Activated T-cell treated with anti-CD3 and anti-CD28 coated beads, Interleukin-2, amount 50 U/mL, for 48 hours (primary cell): ENCODE data around the gene IPO9.

Source experiments
- DNase-seq, 2 experiments: peaks; one replicate each; pipeline ENCODE4 v3.0.0-alpha.2; 2020

IPO9 gene

GRCh38 chr1:201907621-201908020 lies 78.7 kb downstream of the IPO9 start:
- no peak for DNase-seq

DNA sequence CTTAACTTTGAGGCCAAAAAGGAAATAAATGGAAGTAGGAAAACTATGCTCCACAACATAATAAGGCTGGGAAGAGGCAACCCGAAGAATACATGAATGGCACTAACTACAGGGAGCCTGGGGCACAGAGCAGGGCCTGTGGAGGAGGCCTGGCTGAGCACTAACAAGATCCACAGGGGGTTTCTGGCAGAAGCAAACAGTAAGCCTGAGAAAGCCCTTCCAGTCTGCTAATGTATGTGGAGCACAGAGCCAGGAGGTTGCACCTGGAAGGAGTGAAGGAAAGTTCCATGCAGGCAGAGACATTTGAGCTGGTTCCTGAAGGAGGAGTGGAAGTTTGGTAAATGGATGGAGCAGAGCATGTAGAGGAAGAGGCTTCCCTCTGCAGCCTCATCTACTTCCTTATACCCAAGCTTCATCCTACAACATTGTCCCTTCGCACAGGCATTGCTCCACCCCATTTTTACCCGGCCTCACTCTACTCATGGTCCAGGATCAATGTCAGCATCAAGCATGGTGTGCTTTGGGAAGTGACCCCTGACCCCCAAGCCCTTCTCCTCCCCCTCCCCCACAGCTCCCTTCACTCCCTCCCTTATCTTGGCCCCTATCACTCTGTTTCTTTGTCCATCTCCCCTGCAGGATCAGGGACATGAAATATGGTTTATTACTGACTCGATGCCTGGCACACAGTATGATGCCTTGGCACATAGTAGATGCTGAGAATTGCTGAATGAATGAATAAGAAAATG lies 83.0 kb downstream of the IPO9 start:
- no peak for DNase-seq

- DNase-seq = no peak
Observed at GRCh38 chr1:201912832-201913231, 83.9 kb downstream of the IPO9 start.

- no peak for DNase-seq
Observed at GRCh38 chr1:201914456-201915235, 85.7 kb downstream of the IPO9 start.

DNA sequence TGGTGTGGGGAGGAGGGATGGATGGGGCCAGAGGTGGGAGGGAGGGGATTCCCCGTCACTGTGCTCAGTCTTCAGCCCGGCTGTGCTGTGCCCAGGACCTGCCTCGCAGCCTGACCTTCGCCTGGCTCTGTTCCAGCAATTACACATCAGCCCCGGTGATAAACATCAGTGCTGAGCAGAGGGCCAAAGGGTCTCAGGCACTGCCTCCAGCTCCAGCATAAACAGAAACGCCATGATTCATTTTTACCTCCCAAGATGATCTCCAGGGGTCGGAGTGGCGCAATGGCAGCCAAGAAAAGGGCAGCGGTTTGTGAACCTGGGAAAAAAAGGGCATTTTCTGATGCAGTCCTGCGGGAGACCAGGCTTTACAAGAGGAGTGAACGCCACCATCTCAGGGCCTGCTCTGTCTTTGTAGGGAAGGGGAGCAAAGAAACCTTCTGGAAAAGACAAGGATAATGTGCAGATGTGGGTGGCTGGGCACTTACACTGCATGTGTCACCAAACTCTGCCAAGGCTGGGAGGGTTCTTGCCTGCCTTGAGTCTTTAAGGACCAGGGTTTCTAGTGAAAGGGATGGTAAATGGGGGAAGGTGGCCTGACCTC lies 87.8 kb downstream of the IPO9 start:
- DNase-seq = no peak

- DNase-seq = no peak
Observed at GRCh38 chr1:201917362-201918033, 88.5 kb downstream of the IPO9 start.

DNA sequence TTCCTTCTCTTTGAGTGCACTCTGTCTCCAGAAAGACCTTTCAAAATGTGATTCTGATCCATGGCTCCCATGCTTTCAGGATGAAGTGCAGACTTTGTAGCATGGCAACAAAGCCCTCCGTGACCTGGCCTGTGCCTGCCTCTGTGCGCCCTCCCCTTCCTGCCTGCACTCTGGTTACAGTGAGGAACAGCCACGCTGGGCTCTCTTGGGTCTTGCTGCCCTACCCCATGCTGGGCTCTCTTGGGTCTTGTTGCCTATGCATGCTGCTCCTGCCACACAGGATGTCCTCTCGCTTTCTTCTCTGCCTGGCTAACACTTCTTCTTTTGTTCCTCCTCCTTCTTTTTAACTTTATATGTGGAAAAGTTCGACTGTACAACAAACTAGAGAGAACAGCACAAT lies 89.4 kb downstream of the IPO9 start:
- no peak for DNase-seq

DNA sequence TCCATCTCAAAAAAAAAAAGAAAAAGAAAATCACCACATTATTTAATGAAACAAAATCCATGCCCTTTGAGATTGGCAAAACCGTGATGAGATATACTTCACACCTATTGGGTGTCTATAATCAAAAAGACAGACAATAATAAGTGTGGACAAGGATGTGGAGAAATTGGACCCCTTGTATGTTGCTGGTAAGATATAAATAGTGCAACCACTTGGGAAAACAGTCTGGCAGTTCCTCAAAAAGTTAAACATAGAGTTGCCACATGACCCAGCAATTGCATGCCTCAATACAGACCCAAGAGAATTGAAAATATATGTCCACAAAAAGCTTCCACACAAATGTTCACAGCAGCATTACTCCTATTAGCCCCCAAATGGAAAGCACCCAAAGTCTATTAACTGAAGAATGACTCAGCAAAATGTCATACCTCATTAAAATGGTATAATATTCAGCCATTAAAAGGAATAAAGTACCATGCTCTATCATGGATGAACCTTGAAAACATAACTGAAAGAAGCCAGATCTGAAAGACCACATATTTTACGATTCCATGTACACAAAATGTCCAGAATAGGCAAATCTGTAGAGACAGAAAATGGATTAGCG lies 93.1 kb downstream of the IPO9 start:
- DNase-seq = no peak

DNA sequence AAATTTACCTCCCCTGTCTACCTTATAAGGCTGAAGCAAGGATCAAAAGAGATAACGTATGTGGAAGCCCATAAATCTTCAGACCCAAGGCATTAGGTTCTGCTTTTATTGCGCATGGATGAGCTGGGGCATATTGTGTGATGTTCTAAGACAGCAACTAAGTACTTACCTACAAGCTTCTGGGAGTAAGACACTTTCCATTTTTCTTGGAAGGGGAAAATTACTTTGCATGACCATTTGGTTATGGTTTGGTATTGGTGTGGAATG lies 96.3 kb downstream of the IPO9 start:
- DNase-seq = no peak

DNA sequence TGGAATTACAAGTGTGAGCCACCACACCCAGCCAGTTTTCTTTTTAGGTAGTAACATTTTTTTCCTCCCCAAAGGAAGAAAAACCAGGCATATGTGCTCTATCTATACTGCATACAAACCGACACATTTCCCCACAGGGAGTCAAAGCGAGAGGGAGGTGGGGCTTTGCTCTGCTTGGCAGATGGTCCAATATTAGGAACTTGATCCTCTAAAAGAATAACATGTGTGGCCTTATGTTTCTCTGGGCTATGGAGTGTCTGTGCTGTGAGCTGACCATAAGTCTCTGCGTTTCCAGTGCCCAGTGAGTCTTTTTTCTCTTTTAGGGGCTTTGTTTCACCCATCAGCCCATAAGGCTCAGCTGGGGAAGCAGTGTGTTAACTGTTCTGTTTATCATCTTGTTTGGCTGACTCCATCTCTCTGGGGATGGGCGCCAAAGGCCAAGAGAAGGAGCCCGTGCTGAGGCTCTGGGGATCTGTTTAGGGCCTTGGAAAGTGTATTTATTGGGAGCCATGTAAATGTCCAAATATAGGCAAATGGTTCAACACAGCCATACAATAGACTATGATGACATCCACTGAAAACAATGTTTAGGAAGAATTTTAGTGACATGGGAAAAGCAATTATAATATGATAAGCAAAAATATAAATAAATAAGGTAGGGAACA lies 97.2 kb downstream of the IPO9 start:
- no peak for DNase-seq

DNA sequence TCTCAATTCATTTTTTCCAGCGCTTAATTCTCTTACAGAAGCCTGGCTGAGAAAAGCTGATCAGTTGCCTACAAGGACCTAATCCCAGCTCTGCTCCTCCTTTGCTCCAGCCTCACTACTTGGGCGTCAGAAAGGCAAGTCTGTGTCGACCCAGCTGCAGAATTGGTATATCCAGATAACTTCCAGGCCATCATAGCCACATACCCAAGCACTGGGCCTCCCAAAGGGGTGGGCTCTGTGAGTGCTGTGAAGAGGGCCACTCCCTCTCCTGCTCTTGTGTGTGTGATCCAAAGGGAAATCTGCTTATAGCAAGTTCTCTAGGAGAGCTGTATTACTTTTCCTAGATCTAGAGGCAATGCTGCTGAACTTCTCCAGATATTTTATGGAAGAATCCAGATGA lies 99.3 kb downstream of the IPO9 start:
- no peak for DNase-seq

DNA sequence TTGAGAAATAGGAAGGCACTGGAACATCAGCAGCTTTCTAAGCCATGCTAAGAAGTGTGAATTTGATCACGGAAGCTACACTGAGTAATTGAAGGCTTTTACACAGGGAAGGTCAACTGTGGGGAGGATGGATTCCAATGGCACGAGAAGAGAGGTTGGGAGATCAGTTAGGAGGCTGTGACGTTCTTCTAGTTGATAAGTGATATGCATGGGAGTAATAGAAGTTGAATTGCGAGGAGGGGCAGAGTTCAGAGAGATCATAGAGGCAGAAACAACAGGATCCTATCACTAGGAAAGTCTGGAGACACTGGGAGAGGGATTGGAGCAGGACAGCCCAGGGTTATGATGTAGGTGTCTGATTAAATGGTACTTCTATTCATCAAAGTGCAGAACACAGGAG lies 101.2 kb downstream of the IPO9 start:
- no peak for DNase-seq

GRCh38 chr1:201930803-201931202 lies 101.8 kb downstream of the IPO9 start:
- DNase-seq = no peak
